MM.1S (cell line): Measurements from ENCODE around the gene OR5M10.

Experiments used
- CTCF ChIP-seq: fragments of 300-600 bp; sonication (generic); IDR thresholded peaks from 2 replicates; pipeline ENCODE4 v1.5.1; 2016; ENCODE audit warnings: antibody characterized with exemption, low read length, mixed read lengths
- EZH2 ChIP-seq: fragments of 300-600 bp; sonication (generic); optimal IDR thresholded peaks from 2 replicates; pipeline ENCODE3; 2017; ENCODE audit warnings: low read depth, mild to moderate bottlenecking, antibody characterized with exemption, low read length, mixed read lengths
- EZH2phosphoT487 ChIP-seq: fragments of 300-600 bp; sonication (generic); IDR thresholded peaks from 2 replicates; pipeline ENCODE4 v1.6.1; 2018; ENCODE audit warnings: antibody characterized with exemption, low read length

- no peak for TF ChIP-seq CTCF
- no peak for TF ChIP-seq EZH2
- no peak for TF ChIP-seq EZH2phosphoT487
Observed at GRCh38 chr11:56625946-56626345, 48.4 kb upstream of the OR5M10 start.
